ENCODE data around the gene OTOG. TPM values are rescaled to one million over a fixed set of nuclear protein-coding genes. Genes with fewer than 3 reads are reported as not detected.

The OTOG gene
- total and polyA plus RNA-seq, 7 donors: under 0.01 TPM; not detected in 5

- WGBS, 2 donors: 88 to 89% methylated on average over 4 of the region's 4 CpGs
- Histone ChIP-seq H3K36me3 (no peaks in the 10 kb centered on the region), H3K4me3 (no peak overlapping the region), H3K27me3 (peaks cover 0 to 24% (median 12%) of the 10 kb centered on the region in 3 donors), H3K9me3 (no peaks in the 10 kb centered on the region), H3K27ac (no peak overlapping the region), H3K4me1 (no peaks in the 10 kb centered on the region)
- intact Hi-C loops (cut with DNase I): no loop called here
- DNase-seq: no peak
- TF ChIP-seq EP300 (IDR thresholded peaks at IDR 0.05) (no peak), CTCF (IDR thresholded peaks at IDR 0.05) (no peak), POLR2A (IDR thresholded peaks at IDR 0.05) (no peak), POLR2AphosphoS5 (IDR thresholded peaks at IDR 0.05) (no peak)
Measured at GRCh38 chr11:17552041-17552355, 4.9 kb downstream of the OTOG start.

- DNase-seq: peak; percentile 46
- intact Hi-C loops (cut with DNase I): no loop called here
- H3K4me1 ChIP-seq: no peaks in the 10 kb centered on the region
- TF ChIP-seq EP300 (IDR thresholded peaks at IDR 0.05) (no peak), POLR2AphosphoS5 (IDR thresholded peaks at IDR 0.05) (no peak), POLR2A (IDR thresholded peaks at IDR 0.05) (no peak), CTCF (IDR thresholded peaks at IDR 0.05) (no peak)
- H3K27ac ChIP-seq: no peak overlapping the region
- no peaks in the 10 kb centered on the region for H3K9me3 ChIP-seq
- peaks cover 0 to 18% (median 5%) of the 10 kb centered on the region in 3 donors for H3K27me3 ChIP-seq
- WGBS, 2 donors: 88 to 90% methylated on average over 10 of the region's 10 CpGs
- H3K36me3 ChIP-seq: no peaks in the 10 kb centered on the region
- no peak overlapping the region for H3K4me3 ChIP-seq
Measured at GRCh38 chr11:17552392-17553248, 5.6 kb downstream of the OTOG start.

GRCh38 chr11:17553249-17553546 lies 6.1 kb downstream of the OTOG start:
- no peaks in the 10 kb centered on the region for H3K9me3 ChIP-seq
- H3K27me3 ChIP-seq: peaks cover 0 to 12% (median 0%) of the 10 kb centered on the region in 3 donors
- no peaks in the 10 kb centered on the region for H3K4me1 ChIP-seq
- H3K36me3 ChIP-seq: no peaks in the 10 kb centered on the region
- DNase-seq: peak; percentile 41
- WGBS, 2 donors: 89 to 92% methylated on average over 7 of the region's 7 CpGs
- H3K4me3 ChIP-seq: no peak overlapping the region
- no peak overlapping the region for H3K27ac ChIP-seq
- TF ChIP-seq CTCF (IDR thresholded peaks at IDR 0.05) (no peak), POLR2AphosphoS5 (IDR thresholded peaks at IDR 0.05) (no peak), EP300 (IDR thresholded peaks at IDR 0.05) (no peak), POLR2A (IDR thresholded peaks at IDR 0.05) (no peak)
- intact Hi-C loops (cut with DNase I): no loop called here

- intact Hi-C loops (cut with DNase I): no loop called here
- WGBS, 2 donors: 75 to 89% methylated on average over 4 of the region's 4 CpGs
- peaks cover 0 to 4% (median 0%) of the 10 kb centered on the region in 3 donors for H3K27me3 ChIP-seq
Measured at GRCh38 chr11:17554487-17554886, 7.4 kb downstream of the OTOG start.

More at GRCh38 chr11:17554487-17554886, 7.4 kb downstream of the OTOG start:
- no peaks in the 10 kb centered on the region for H3K4me1 ChIP-seq
- no peak overlapping the region for H3K4me3 ChIP-seq
- no peaks in the 10 kb centered on the region for H3K9me3 ChIP-seq
- TF ChIP-seq POLR2A (IDR thresholded peaks at IDR 0.05) (no peak), EP300 (IDR thresholded peaks at IDR 0.05) (no peak), CTCF (IDR thresholded peaks at IDR 0.05) (no peak), POLR2AphosphoS5 (IDR thresholded peaks at IDR 0.05) (no peak)
- DNase-seq: no peak
- H3K27ac ChIP-seq: no peak overlapping the region
- H3K36me3 ChIP-seq: no peaks in the 10 kb centered on the region
